Endothelial cell of umbilical vein (primary cell): ENCODE results near the gene PTTG2. TPM values are rescaled to one million over a fixed set of nuclear protein-coding genes. Genes with fewer than 3 reads are reported as not detected.

Source experiments
- BruUV-seq: library from RNA; stranded (reverse); fragments of 400-500 nt; replicated peaks from 2 replicates; lab custom pipeline; 2021; lab: Mats Ljungman, UMichigan
- CTCF ChIA-PET: fragments of 300-600, 350-600 bp; sonication (Branson Sonifier 250); formaldehyde crosslinking; loops from one replicate; lab custom pipeline; 2021; ENCODE audit warnings: antibody characterized with exemption, inconsistent platforms; lab: Charles Lee
- POLR2A ChIA-PET: fragments of 300-600, 350-600 bp; sonication (Branson Sonifier 250); formaldehyde crosslinking; loops from one replicate; lab custom pipeline; 2021; ENCODE audit warnings: antibody characterized with exemption, inconsistent platforms; lab: Charles Lee
- DNase-seq: peaks from one replicate; pipeline ENCODE4 v3.0.0-alpha.2; 2011; ENCODE audit warnings: low read depth, low spot score
- FAIRE-seq: peaks from 2 replicates; lab custom pipeline; 2011; peaks lifted over from hg19 to GRCh38; lab: Jason Lieb, UNC
- H2AFZ ChIP-seq: 2 replicates; pipeline ENCODE4 v1.6.0; 2012; ENCODE audit warnings: low read depth, low read length, control low read depth, inconsistent platforms
- H3K27ac ChIP-seq: 2 replicates; pipeline ENCODE4 v1.5.1; 2011; ENCODE audit warnings: low read depth, mild to moderate bottlenecking, control low read depth, low read length, moderate library complexity; ENCODE audit not compliant: insufficient read depth
- H3K27me3 ChIP-seq, 2 experiments: 2 replicates each; pipeline versions ENCODE4 v1.6.0 to v1.6.1; 2011; ENCODE audit warnings: low read length in 2 of 2, mixed read lengths in 1 of 2; ENCODE audit not compliant: control insufficient read depth in 2 of 2, insufficient read depth in 2 of 2
- H3K36me3 ChIP-seq, 2 experiments: 2 replicates in 1 of 2; 3 replicates in 1 of 2; pipeline ENCODE4 v1.5.1; 2011; ENCODE audit warnings: low read length in 2 of 2, mild to moderate bottlenecking in 1 of 2, moderate library complexity in 1 of 2; ENCODE audit not compliant: control insufficient read depth in 2 of 2, insufficient read depth in 2 of 2; ENCODE audit errors: extremely low read depth in 1 of 2
- H3K4me1 ChIP-seq: 3 replicates; pipeline ENCODE4 v1.5.1; 2011; ENCODE audit warnings: mild to moderate bottlenecking, low read length; ENCODE audit not compliant: control insufficient read depth, insufficient read depth; ENCODE audit errors: extremely low read depth
- H3K4me2 ChIP-seq: 2 replicates; pipeline ENCODE4 v1.6.1; 2011; ENCODE audit warnings: low read length, control low read depth, mixed read lengths; ENCODE audit not compliant: insufficient read depth
- H3K4me3 ChIP-seq, 3 experiments: fragments of 200-600 bp in 1 of 3; sonication (generic), shearing (Covaris generic) in 1 of 3; replicated peaks in 1 of 3; 2 replicates each; pipeline ENCODE4 v1.5.1; 2011 to 2016; ENCODE audit warnings: control low read depth in 3 of 3, low read length in 3 of 3, mild to moderate bottlenecking in 2 of 3, inconsistent platforms in 1 of 3, low read depth in 1 of 3, moderate library complexity in 1 of 3; ENCODE audit not compliant: insufficient read depth in 1 of 3
- H3K79me2 ChIP-seq: 2 replicates; pipeline ENCODE4 v1.6.0; 2012; ENCODE audit warnings: low read length, inconsistent platforms; ENCODE audit not compliant: control insufficient read depth, insufficient read depth
- H3K9ac ChIP-seq: replicated peaks from 2 replicates; pipeline ENCODE3; 2011; ENCODE audit warnings: low read length, control low read depth; ENCODE audit not compliant: insufficient read depth; ENCODE audit errors: extremely low read depth
- H3K9me1 ChIP-seq: replicated peaks from 3 replicates; pipeline ENCODE4 v1.6.0; 2011; ENCODE audit warnings: mild to moderate bottlenecking, low read length; ENCODE audit not compliant: control insufficient read depth, insufficient read depth; ENCODE audit errors: extremely low read depth
- H3K9me3 ChIP-seq: replicated peaks from 2 replicates; pipeline ENCODE4 v1.5.1; 2012; ENCODE audit warnings: low read length, inconsistent platforms; ENCODE audit not compliant: control insufficient read depth, insufficient read depth
- H4K20me1 ChIP-seq: replicated peaks from 2 replicates; pipeline ENCODE3; 2011; ENCODE audit warnings: mild to moderate bottlenecking, low read length; ENCODE audit not compliant: control insufficient read depth, insufficient read depth; ENCODE audit errors: extremely low read depth
- EZH2 ChIP-seq: IDR thresholded peaks from 2 replicates; pipeline ENCODE4 v1.6.1; 2012; ENCODE audit warnings: borderline replicate concordance, low read depth, mild to moderate bottlenecking, moderate library complexity, low read length, inconsistent platforms; ENCODE audit not compliant: severe bottlenecking
- FOS ChIP-seq: IDR thresholded peaks from 2 replicates; pipeline ENCODE4 v1.6.1; 2011; ENCODE audit warnings: mild to moderate bottlenecking, low read length, moderate library complexity, borderline replicate concordance; ENCODE audit not compliant: insufficient read depth
- GATA2 ChIP-seq: IDR thresholded peaks from 2 replicates; pipeline ENCODE4 v1.7.0; 2011; ENCODE audit warnings: low read depth, mild to moderate bottlenecking, moderate library complexity, mixed read lengths, low read length; ENCODE audit not compliant: insufficient read length, insufficient read depth
- MAX ChIP-seq: IDR thresholded peaks from 2 replicates; pipeline ENCODE4 v1.6.1; 2011; ENCODE audit not compliant: insufficient read depth, insufficient read length
- MYC ChIP-seq: IDR thresholded peaks from one replicate; pipeline ENCODE4 v1.6.1; 2011; ENCODE audit warnings: mild to moderate bottlenecking, low read depth, low read length
- POLR2A ChIP-seq: IDR thresholded peaks from 2 replicates; pipeline ENCODE4 v1.6.1; 2012; ENCODE audit warnings: low read depth, mild to moderate bottlenecking, control low read depth, low read length
- POLR2AphosphoS5 ChIP-seq: IDR thresholded peaks from 2 replicates; pipeline ENCODE4 v1.6.1; 2012; ENCODE audit warnings: low read depth, mild to moderate bottlenecking, control low read depth, low read length, moderate library complexity; ENCODE audit not compliant: insufficient read depth
- dilution Hi-C: fragments of 300-500 bp; cut with MboI; formaldehyde crosslinking; loops from one replicate; pipeline ENCODE4 v1.15.0; 2019; ENCODE audit warnings: low sequenced_read_pairs; ENCODE audit not compliant: extremely low pct_ligation_motif_present
- intact Hi-C: fragments of 100-400 bp; cut with micrococcal nuclease; formaldehyde crosslinking; loops from one replicate; pipeline ENCODE4 v1.10.0; 2022
- polyA plus RNA-seq, 4 experiments: library from polyadenylated mRNA; depleted of rRNA in 3 of 4; stranded (reverse) in 3 of 4; unstranded in 1 of 4; fragments of >200 nt; gene quantifications; 2 replicates each; pipeline versions ENCODE4 v1.2.1 to v1.2.3, GENCODE V29; 2011 to 2012; ENCODE audit warnings: missing spikeins in 1 of 4
- total RNA-seq: library from RNA; stranded (reverse); gene quantifications from 2 replicates; pipeline ENCODE4 v1.2.3, GENCODE V29; 2021
- TF ChIP-seq, protein P1 (sequence below), 2 donors: IDR thresholded peaks; 1 replicate in 1 of 2; 2 replicates in 1 of 2; pipeline ENCODE4 v1.5.1; 2011; ENCODE audit warnings: low read length in 2 of 2, mild to moderate bottlenecking in 2 of 2, moderate library complexity in 2 of 2, control low read depth in 1 of 2, inconsistent platforms in 1 of 2, low read depth in 1 of 2; ENCODE audit not compliant: insufficient read depth in 1 of 2; ENCODE audit errors: extremely low read depth in 1 of 2

Gene PTTG2
- total and polyA plus RNA-seq, 2 donors (not counting 3 experiments of a cell fraction or from before 2014, with no cell fraction given), result not detected

DNA sequence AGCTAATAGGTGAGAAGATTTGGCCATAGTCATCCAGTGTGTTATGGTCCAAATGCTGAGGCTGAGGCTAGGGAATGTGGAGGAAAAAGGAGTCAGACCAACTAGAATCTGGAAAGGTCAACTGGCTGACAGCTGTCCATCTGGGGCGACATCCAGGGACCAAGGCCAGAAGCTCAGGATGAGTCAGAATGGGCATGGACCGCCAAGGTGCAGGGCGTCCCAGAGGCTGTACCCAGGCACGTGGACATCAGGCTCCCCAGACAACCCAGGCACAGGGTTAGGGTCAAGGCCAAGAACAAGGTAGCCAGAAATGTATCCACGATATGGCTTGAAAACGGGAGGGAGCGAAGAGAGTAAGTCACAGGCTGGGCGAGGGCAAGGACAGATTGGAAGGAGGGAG, 26.1 kb upstream of the PTTG2 start:
- Histone ChIP-seq H3K9ac (no peak overlapping the region), H3K27me3 (peaks cover 1 to 2% of the 10 kb centered on the region in 2 experiments), H4K20me1 (no peaks in the 10 kb centered on the region), H3K79me2 (no peaks in the 10 kb centered on the region), H3K4me2 (no peak overlapping the region), H3K9me1 (no peaks in the 10 kb centered on the region), H2AFZ (no peak overlapping the region), H3K4me3 (no peak overlapping the region), H3K9me3 (no peaks in the 10 kb centered on the region), H3K36me3 (no peaks in the 10 kb centered on the region), H3K4me1 (no peaks in the 10 kb centered on the region), H3K27ac (no peak overlapping the region)
- ChIA-PET CTCF (interaction anchor here (1.8 kb wide), 1 partner anchor 101 kb away, joined by 7 read pairs; no protein-coding TSS in a partner anchor), POLR2A (no interaction called here)
- TF ChIP-seq, protein P1, sequence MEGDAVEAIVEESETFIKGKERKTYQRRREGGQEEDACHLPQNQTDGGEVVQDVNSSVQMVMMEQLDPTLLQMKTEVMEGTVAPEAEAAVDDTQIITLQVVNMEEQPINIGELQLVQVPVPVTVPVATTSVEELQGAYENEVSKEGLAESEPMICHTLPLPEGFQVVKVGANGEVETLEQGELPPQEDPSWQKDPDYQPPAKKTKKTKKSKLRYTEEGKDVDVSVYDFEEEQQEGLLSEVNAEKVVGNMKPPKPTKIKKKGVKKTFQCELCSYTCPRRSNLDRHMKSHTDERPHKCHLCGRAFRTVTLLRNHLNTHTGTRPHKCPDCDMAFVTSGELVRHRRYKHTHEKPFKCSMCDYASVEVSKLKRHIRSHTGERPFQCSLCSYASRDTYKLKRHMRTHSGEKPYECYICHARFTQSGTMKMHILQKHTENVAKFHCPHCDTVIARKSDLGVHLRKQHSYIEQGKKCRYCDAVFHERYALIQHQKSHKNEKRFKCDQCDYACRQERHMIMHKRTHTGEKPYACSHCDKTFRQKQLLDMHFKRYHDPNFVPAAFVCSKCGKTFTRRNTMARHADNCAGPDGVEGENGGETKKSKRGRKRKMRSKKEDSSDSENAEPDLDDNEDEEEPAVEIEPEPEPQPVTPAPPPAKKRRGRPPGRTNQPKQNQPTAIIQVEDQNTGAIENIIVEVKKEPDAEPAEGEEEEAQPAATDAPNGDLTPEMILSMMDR (IDR thresholded peaks at IDR 0.05; ENCODE audit: extremely low read depth in 1 of 2, insufficient read depth in 1 of 2, low read depth in 1 of 2, low read length in 2 of 2), result no peak
- TF ChIP-seq POLR2A (no peak), MYC (no peak), EZH2 (no peak), GATA2 (no peak), POLR2AphosphoS5 (no peak), FOS (no peak), MAX (no peak)
- intact Hi-C loops (no loop called here), dilution Hi-C loops (no loop called here)
- BruUV-seq, result no TSS peak
- DNase-seq (no peak), FAIRE-seq (no peak)
